Immature natural killer cell (primary cell): ENCODE results near the gene ARSI. TPM values are rescaled to one million over a fixed set of nuclear protein-coding genes. Genes with fewer than 3 reads are reported as not detected.
"Not testable (repeated sequence)": the region's sequence is repeated elsewhere in the genome, so short reads cannot be mapped to it uniquely, and the experiment has no call there.

Source experiments
- DNase-seq, 3 donors: peaks; one replicate each; pipeline ENCODE4 v3.0.0; 2022; ENCODE audit warnings: mixed read lengths in 1 of 3
- H3K27ac Mint-ChIP-seq, 6 donors: one replicate each; pipeline ENCODE4 v1.8.0; 2020; ENCODE audit warnings: mixed read lengths in 6 of 6, mild to moderate bottlenecking in 5 of 6, inconsistent platforms in 4 of 6, moderate library complexity in 3 of 6
- H3K27me3 Mint-ChIP-seq, 3 donors: one replicate each; pipeline ENCODE4 v1.8.0; 2020 to 2021; ENCODE audit warnings: low read depth in 3 of 3, mild to moderate bottlenecking in 3 of 3, mixed read lengths in 3 of 3, moderate library complexity in 3 of 3, inconsistent platforms in 1 of 3
- H3K36me3 Mint-ChIP-seq, 3 donors: one replicate each; pipeline ENCODE4 v1.8.0; 2020; ENCODE audit warnings: mixed read lengths in 3 of 3, inconsistent platforms in 2 of 3, mild to moderate bottlenecking in 2 of 3
- H3K4me1 Mint-ChIP-seq, 2 donors: one replicate each; pipeline ENCODE4 v1.8.0; 2020; ENCODE audit warnings: inconsistent platforms in 2 of 2, mild to moderate bottlenecking in 2 of 2, mixed read lengths in 2 of 2, moderate library complexity in 1 of 2
- H3K4me3 Mint-ChIP-seq, 5 donors: one replicate each; pipeline ENCODE4 v1.8.0; 2020; ENCODE audit warnings: mild to moderate bottlenecking in 5 of 5, mixed read lengths in 5 of 5, inconsistent platforms in 3 of 5, moderate library complexity in 3 of 5
- H3K9me3 Mint-ChIP-seq, 6 donors: one replicate each; pipeline ENCODE4 v1.8.0; 2020; ENCODE audit warnings: mild to moderate bottlenecking in 6 of 6, mixed read lengths in 6 of 6, inconsistent platforms in 4 of 6, moderate library complexity in 3 of 6
- polyA plus RNA-seq, 3 donors: library from polyadenylated mRNA; unstranded; fragments of 300-500 nt; fragmentation: Illumina TruSeq; gene quantifications; one replicate each; pipeline ENCODE4 v1.2.3, GENCODE V29; 2021

Gene ARSI
- polyA plus RNA-seq, 3 donors from 2014 or later = not detected

GRCh38 chr5:150254363-150254762 lies 48.3 kb downstream of the ARSI start:
- H3K36me3 Mint-ChIP-seq = no peaks in the 10 kb centered on the region

GRCh38 chr5:150253416-150254208 lies 49.1 kb downstream of the ARSI start:
- Mint-ChIP-seq H3K9me3 (no peaks in the 10 kb centered on the region), H3K4me3 (no peak overlapping the region), H3K27me3 (peaks cover 0 to 4% (median 0%) of the 10 kb centered on the region in 3 donors), H3K27ac (no peak overlapping the region), H3K4me1 (no peaks in the 10 kb centered on the region), H3K36me3 (no peaks in the 10 kb centered on the region)
- no peak for DNase-seq

More at GRCh38 chr5:150254363-150254762, 48.3 kb downstream of the ARSI start:
- DNase-seq = no peak
- Mint-ChIP-seq H3K9me3 (no peaks in the 10 kb centered on the region), H3K4me3 (no peak overlapping the region), H3K27me3 (peaks cover 0 to 4% (median 0%) of the 10 kb centered on the region in 3 donors), H3K4me1 (no peaks in the 10 kb centered on the region), H3K27ac (no peak overlapping the region)

- no peaks in the 10 kb centered on the region for H3K9me3 Mint-ChIP-seq
- H3K4me1 Mint-ChIP-seq = no peaks in the 10 kb centered on the region
- H3K36me3 Mint-ChIP-seq = no peaks in the 10 kb centered on the region
- no peak for DNase-seq
- no peak overlapping the region for H3K27ac Mint-ChIP-seq
- H3K4me3 Mint-ChIP-seq = no peak overlapping the region
- peaks cover 0 to 4% (median 0%) of the 10 kb centered on the region in 3 donors for H3K27me3 Mint-ChIP-seq
Measured at GRCh38 chr5:150252489-150252888, 50.2 kb downstream of the ARSI start.

GRCh38 chr5:150251504-150251903 lies 51.2 kb downstream of the ARSI start:
- no peaks in the 10 kb centered on the region for H3K9me3 Mint-ChIP-seq
- no peak for DNase-seq
- no peak overlapping the region for H3K4me3 Mint-ChIP-seq
- H3K27me3 Mint-ChIP-seq = peaks cover 0 to 4% (median 0%) of the 10 kb centered on the region in 3 donors
- H3K36me3 Mint-ChIP-seq = no peaks in the 10 kb centered on the region
- H3K4me1 Mint-ChIP-seq = no peaks in the 10 kb centered on the region
- H3K27ac Mint-ChIP-seq = no peak overlapping the region

- no peak overlapping the region for H3K27ac Mint-ChIP-seq
- H3K4me3 Mint-ChIP-seq = no peak overlapping the region
- peaks cover 0 to 4% (median 1%) of the 10 kb centered on the region in 3 donors for H3K27me3 Mint-ChIP-seq
- no peaks in the 10 kb centered on the region for H3K36me3 Mint-ChIP-seq
- H3K9me3 Mint-ChIP-seq = no peaks in the 10 kb centered on the region
- H3K4me1 Mint-ChIP-seq = no peaks in the 10 kb centered on the region
- no peak for DNase-seq
Measured at GRCh38 chr5:150249744-150250143, 53.0 kb downstream of the ARSI start.

GRCh38 chr5:150248946-150249345 lies 53.8 kb downstream of the ARSI start:
- Mint-ChIP-seq H3K27ac (no peak overlapping the region), H3K4me1 (no peaks in the 10 kb centered on the region), H3K4me3 (no peak overlapping the region), H3K9me3 (no peaks in the 10 kb centered on the region), H3K36me3 (no peaks in the 10 kb centered on the region), H3K27me3 (peaks cover 1 to 4% (median 3%) of the 10 kb centered on the region in 3 donors)
- no peak for DNase-seq

- not testable (repeated sequence) for H3K4me3 Mint-ChIP-seq
Measured at GRCh38 chr5:150248493-150248892, 54.2 kb downstream of the ARSI start.

GRCh38 chr5:150247726-150248125 lies 55.0 kb downstream of the ARSI start:
- DNase-seq = no peak
- H3K36me3 Mint-ChIP-seq = no peaks in the 10 kb centered on the region
- H3K9me3 Mint-ChIP-seq = no peaks in the 10 kb centered on the region
- no peaks in the 10 kb centered on the region for H3K4me1 Mint-ChIP-seq
- H3K4me3 Mint-ChIP-seq = no peak overlapping the region
- no peak overlapping the region for H3K27ac Mint-ChIP-seq
- peaks cover 1 to 4% (median 3%) of the 10 kb centered on the region in 3 donors for H3K27me3 Mint-ChIP-seq

More at GRCh38 chr5:150248493-150248892, 54.2 kb downstream of the ARSI start:
- H3K36me3 Mint-ChIP-seq, H3K27me3 Mint-ChIP-seq, H3K4me1 Mint-ChIP-seq, H3K27ac Mint-ChIP-seq, H3K9me3 Mint-ChIP-seq, DNase-seq: not testable (repeated sequence)

- DNase-seq = no peak
- Mint-ChIP-seq H3K27me3 (peaks cover 1 to 4% (median 3%) of the 10 kb centered on the region in 3 donors), H3K27ac (no peak overlapping the region), H3K4me3 (no peak overlapping the region), H3K4me1 (no peaks in the 10 kb centered on the region), H3K36me3 (no peaks in the 10 kb centered on the region), H3K9me3 (no peaks in the 10 kb centered on the region)
Measured at GRCh38 chr5:150246835-150247234, 55.9 kb downstream of the ARSI start.

GRCh38 chr5:150246429-150246828 lies 56.3 kb downstream of the ARSI start:
- no peak overlapping the region for H3K4me3 Mint-ChIP-seq
- no peaks in the 10 kb centered on the region for H3K9me3 Mint-ChIP-seq
- no peak overlapping the region for H3K27ac Mint-ChIP-seq

More at GRCh38 chr5:150246429-150246828, 56.3 kb downstream of the ARSI start:
- Mint-ChIP-seq H3K27me3 (peaks cover 1 to 3% (median 1%) of the 10 kb centered on the region in 3 donors), H3K4me1 (no peaks in the 10 kb centered on the region), H3K36me3 (no peaks in the 10 kb centered on the region)
- no peak for DNase-seq

Other genes with a start within 250 kb of the ARSI start
- 10 to 100 TPM in 1 of 3 donors, 1 to 10 TPM in 1, under 1 TPM in 1; 0.82 to 10.4 (median 2.5) TPM for gene CSF1R, start 216.4 kb downstream of the ARSI start, polyA plus RNA-seq
- 10 to 100 TPM in 1 of 3 donors, 1 to 10 TPM in 2; 6.4 to 18.9 (median 7.1) TPM for gene PDGFRB, start 147.1 kb downstream of the ARSI start, polyA plus RNA-seq
- not detected for gene CDX1, start 136.1 kb downstream of the ARSI start, polyA plus RNA-seq
- not detected for gene SLC6A7, start 112.8 kb downstream of the ARSI start, polyA plus RNA-seq
- gene CAMK2A, start 13.1 kb downstream of the ARSI start, polyA plus RNA-seq = not detected
- gene TCOF1, start 54.8 kb upstream of the ARSI start, polyA plus RNA-seq = 10 to 100 TPM in 1 of 3 donors, 1 to 10 TPM in 2; 3.2 to 21.5 (median 3.5) TPM
- gene CD74, start 110.0 kb upstream of the ARSI start, polyA plus RNA-seq = 1,000 to 10,000 TPM in 2 of 3 donors, 100 to 1,000 TPM in 1; 982 to 1,268 (median 1,061) TPM
- gene RPS14, start 146.8 kb upstream of the ARSI start, polyA plus RNA-seq = 1,000 to 10,000 TPM; 3,321 to 6,011 (median 3,509) TPM
- gene NDST1, start 205.2 kb upstream of the ARSI start, polyA plus RNA-seq = 1 to 10 TPM; 1.2 to 3.2 (median 1.4) TPM